DOHH2 (cell line): ENCODE measurements around the gene PRRC2B.

Experiments
- EZH2phosphoT487 ChIP-seq: fragments of 200-600 bp; sonication (generic); IDR thresholded peaks from 2 replicates; pipeline ENCODE4 v1.6.1; 2017; ENCODE audit warnings: borderline replicate concordance, mild to moderate bottlenecking, antibody characterized with exemption, low read length, moderate library complexity, mixed read lengths
- TF ChIP-seq, protein P1 (sequence below): fragments of 200-600 bp; sonication (generic); IDR thresholded peaks from one replicate; pipeline ENCODE4 v1.5.1; 2014; ENCODE audit warnings: antibody characterized with exemption, mild to moderate bottlenecking, low read depth, low read length; ENCODE audit not compliant: poor library complexity, severe bottlenecking

DNA sequence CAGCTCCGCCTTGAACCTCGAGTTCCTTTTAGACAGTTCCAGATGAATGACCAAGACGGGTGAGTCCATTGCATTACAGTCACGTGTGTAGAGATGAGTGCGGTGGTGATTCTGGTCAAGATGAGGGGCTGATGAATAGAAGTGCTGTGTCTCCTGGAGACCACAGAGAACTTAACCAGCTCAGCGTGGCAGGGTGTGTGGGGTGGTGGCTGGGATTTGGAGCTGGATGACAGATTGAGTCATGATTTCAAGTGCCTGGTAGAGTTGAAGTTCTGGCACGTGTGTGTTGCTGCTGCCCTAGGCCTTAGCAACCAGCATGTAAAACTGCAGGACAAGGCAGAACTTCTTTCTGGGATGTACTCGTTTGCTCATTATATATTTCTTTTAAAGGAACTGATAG, 53.3 kb downstream of the PRRC2B start:
- TF ChIP-seq, protein P1, sequence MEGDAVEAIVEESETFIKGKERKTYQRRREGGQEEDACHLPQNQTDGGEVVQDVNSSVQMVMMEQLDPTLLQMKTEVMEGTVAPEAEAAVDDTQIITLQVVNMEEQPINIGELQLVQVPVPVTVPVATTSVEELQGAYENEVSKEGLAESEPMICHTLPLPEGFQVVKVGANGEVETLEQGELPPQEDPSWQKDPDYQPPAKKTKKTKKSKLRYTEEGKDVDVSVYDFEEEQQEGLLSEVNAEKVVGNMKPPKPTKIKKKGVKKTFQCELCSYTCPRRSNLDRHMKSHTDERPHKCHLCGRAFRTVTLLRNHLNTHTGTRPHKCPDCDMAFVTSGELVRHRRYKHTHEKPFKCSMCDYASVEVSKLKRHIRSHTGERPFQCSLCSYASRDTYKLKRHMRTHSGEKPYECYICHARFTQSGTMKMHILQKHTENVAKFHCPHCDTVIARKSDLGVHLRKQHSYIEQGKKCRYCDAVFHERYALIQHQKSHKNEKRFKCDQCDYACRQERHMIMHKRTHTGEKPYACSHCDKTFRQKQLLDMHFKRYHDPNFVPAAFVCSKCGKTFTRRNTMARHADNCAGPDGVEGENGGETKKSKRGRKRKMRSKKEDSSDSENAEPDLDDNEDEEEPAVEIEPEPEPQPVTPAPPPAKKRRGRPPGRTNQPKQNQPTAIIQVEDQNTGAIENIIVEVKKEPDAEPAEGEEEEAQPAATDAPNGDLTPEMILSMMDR: no peak
- TF ChIP-seq EZH2phosphoT487: no peak
